Neutrophil (primary cell): ENCODE data around the gene LFNG.

Source experiments
- H3K27ac ChIP-seq: fragments of 200-600 bp; sonication (generic); 2 replicates; pipeline ENCODE4 v1.5.1; 2016; ENCODE audit warnings: mild to moderate bottlenecking, moderate library complexity
- H3K27me3 ChIP-seq: fragments of 200-600 bp; sonication (generic); 2 replicates; pipeline ENCODE4 v1.6.0; 2016; ENCODE audit warnings: mild to moderate bottlenecking
- H3K36me3 ChIP-seq: fragments of 200-600 bp; sonication (generic); 2 replicates; pipeline ENCODE4 v1.5.1; 2017
- H3K4me1 ChIP-seq, 2 experiments: fragments of 200-600 bp in 1 of 2; sonication (generic) in 1 of 2; 1 replicate in 1 of 2; 2 replicates in 1 of 2; pipeline versions ENCODE4 v1.5.1 to v1.6.1; 2013 to 2016; ENCODE audit warnings: low read depth in 1 of 2, low read length in 1 of 2, mild to moderate bottlenecking in 1 of 2, moderate library complexity in 1 of 2; ENCODE audit not compliant: control insufficient read depth in 1 of 2, insufficient read depth in 1 of 2
- H3K4me3 ChIP-seq, 2 experiments: fragments of 200-600 bp in 1 of 2; sonication (generic) in 1 of 2; 1 replicate in 1 of 2; 2 replicates in 1 of 2; pipeline ENCODE4 v1.5.1; 2013 to 2016; ENCODE audit warnings: low read depth in 1 of 2, low read length in 1 of 2, mild to moderate bottlenecking in 1 of 2, moderate library complexity in 1 of 2
- H3K9me3 ChIP-seq: fragments of 200-600 bp; sonication (generic); 2 replicates; pipeline ENCODE4 v1.5.1; 2016
- CTCF ChIP-seq: fragments of 200-600 bp; sonication (generic); IDR thresholded peaks from 2 replicates; pipeline ENCODE4 v1.5.1; 2016; ENCODE audit warnings: antibody characterized with exemption

LFNG gene

GRCh38 chr7:2569421-2569820 is 49.8 kb downstream of the LFNG start:
- Histone ChIP-seq H3K4me1 (peaks cover 12 to 15% of the 10 kb centered on the region in 2 experiments), H3K36me3 (peaks cover 24% of the 10 kb centered on the region), H3K9me3 (no peaks in the 10 kb centered on the region), H3K27ac (no peak overlapping the region), H3K4me3 (no peak overlapping the region), H3K27me3 (no peaks in the 10 kb centered on the region)
- TF ChIP-seq CTCF = no peak

DNA sequence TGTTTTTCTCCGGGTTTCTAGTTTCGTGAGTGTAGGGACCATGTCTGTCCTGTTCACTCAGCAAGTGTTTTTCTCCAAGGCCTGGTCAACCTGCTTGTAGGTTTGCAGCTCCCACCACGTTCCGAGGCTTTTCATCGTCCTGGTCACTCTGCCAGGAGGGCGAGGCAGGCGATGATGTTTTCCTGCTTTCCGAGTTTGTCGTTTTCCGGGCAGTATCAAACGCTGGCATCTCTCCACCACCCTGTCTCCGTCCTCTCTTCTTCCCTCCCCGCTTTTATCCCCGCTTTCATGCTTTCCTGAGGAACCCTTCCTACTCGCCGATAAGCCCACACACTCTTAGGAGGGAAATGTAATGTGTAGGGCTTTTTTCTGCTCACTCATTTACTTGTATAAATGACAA is 50.4 kb downstream of the LFNG start:
- Histone ChIP-seq H3K36me3 (peaks cover 25% of the 10 kb centered on the region), H3K27ac (no peak overlapping the region)
- TF ChIP-seq CTCF = no peak

DNA sequence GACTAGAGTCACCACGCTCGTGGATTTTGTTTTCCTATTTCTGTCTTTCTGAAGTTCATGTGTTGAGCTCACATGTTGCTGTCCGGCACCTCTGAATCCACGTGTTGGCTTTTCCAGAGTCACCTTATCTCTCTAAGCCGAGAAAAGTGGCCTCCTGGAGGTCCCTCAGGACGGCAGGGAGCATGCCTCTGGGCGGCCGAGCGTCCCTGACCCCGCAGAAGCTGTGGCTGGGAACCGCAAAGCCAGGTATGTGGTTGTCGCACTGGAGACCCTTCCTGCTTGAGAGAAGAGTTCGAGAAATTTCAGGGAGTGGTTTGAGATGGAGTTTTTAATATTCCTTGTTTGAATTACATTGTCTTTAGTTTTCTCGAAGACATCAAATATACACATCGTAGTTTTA is 51.8 kb downstream of the LFNG start:
- Histone ChIP-seq H3K27me3 (no peaks in the 10 kb centered on the region), H3K9me3 (no peaks in the 10 kb centered on the region), H3K36me3 (peaks cover 31% of the 10 kb centered on the region), H3K4me1 (peaks cover 12 to 15% of the 10 kb centered on the region in 2 experiments), H3K4me3 (no peak overlapping the region), H3K27ac (no peak overlapping the region)
- no peak for TF ChIP-seq CTCF

More for the DNA sequence above, 50.4 kb downstream of the LFNG start:
- Histone ChIP-seq H3K4me3 (no peak overlapping the region), H3K9me3 (no peaks in the 10 kb centered on the region), H3K4me1 (peaks cover 12 to 15% of the 10 kb centered on the region in 2 experiments), H3K27me3 (no peaks in the 10 kb centered on the region)

- Histone ChIP-seq H3K36me3 (peaks cover 31% of the 10 kb centered on the region), H3K4me3 (no peak overlapping the region), H3K27me3 (no peaks in the 10 kb centered on the region), H3K27ac (no peak overlapping the region), H3K4me1 (peaks cover 11% of the 10 kb centered on the region in 2 experiments), H3K9me3 (no peaks in the 10 kb centered on the region)
- TF ChIP-seq CTCF = no peak
Observed at GRCh38 chr7:2572101-2572842, 52.7 kb downstream of the LFNG start.

- no peak overlapping the region for H3K27ac ChIP-seq
- H3K9me3 ChIP-seq = no peaks in the 10 kb centered on the region
- no peak overlapping the region for H3K4me3 ChIP-seq
- H3K36me3 ChIP-seq = peaks cover 36% of the 10 kb centered on the region
- no peak for TF ChIP-seq CTCF
- H3K4me1 ChIP-seq = no peaks in the 10 kb centered on the region
- H3K27me3 ChIP-seq = no peaks in the 10 kb centered on the region
Observed at GRCh38 chr7:2573761-2574160, 54.2 kb downstream of the LFNG start.
